Measurements from ENCODE around the gene GPC1. TPM values are rescaled to one million over a fixed set of nuclear protein-coding genes. Genes with fewer than 3 reads are reported as not detected.

GPC1 gene
- total RNA-seq, 1 donor from 2014 or later, result 187 TPM

DNA sequence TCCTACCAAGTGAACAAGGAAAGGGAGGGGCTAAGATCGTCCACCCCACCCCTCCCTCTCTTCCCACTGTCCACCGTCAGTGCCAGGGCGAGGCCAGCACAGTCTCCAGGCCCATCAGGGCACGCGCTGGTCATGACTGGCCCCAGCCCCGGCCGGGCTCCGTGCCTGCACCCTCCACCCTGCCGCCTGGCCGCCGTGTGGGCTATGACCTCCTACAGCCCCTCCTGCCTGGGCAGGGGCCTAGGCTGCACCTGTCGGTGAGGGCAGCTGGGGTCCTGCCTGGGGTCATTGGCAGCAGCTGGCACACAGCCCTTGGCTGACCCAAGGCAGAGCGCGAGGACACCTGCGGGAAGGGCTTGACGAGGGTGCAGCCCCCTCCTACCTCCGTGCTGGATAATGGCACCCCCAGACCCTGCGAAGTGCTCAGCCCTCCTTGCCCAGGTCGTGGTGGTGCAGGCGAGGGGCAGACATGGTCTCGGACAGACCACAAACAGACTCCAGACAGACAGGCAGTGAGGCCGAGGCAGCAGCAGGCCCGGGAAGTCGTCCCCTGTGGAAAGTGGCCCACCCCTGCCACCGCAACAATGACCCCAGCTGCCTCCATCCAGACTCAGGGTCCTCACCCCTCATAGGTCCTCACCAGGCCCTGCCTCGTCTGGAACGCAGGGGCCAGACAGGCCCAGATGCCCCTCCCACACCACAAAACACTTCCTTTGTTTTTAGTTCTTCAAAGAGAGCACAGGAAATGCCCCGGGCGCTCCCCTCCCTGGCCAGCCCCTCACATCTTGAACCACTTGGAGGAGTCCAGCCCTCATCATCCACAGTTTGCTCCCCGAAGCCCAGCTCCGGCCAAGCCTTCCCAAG lies 43.1 kb upstream of the GPC1 start:
- H3K27ac ChIP-seq (replicated peaks), result no peak overlapping the region
- H3K4me1 ChIP-seq, result peaks cover 8% of the 10 kb centered on the region
- TF ChIP-seq, protein P1, sequence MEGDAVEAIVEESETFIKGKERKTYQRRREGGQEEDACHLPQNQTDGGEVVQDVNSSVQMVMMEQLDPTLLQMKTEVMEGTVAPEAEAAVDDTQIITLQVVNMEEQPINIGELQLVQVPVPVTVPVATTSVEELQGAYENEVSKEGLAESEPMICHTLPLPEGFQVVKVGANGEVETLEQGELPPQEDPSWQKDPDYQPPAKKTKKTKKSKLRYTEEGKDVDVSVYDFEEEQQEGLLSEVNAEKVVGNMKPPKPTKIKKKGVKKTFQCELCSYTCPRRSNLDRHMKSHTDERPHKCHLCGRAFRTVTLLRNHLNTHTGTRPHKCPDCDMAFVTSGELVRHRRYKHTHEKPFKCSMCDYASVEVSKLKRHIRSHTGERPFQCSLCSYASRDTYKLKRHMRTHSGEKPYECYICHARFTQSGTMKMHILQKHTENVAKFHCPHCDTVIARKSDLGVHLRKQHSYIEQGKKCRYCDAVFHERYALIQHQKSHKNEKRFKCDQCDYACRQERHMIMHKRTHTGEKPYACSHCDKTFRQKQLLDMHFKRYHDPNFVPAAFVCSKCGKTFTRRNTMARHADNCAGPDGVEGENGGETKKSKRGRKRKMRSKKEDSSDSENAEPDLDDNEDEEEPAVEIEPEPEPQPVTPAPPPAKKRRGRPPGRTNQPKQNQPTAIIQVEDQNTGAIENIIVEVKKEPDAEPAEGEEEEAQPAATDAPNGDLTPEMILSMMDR (IDR thresholded peaks at IDR 0.05; ENCODE audit: borderline replicate concordance), result no peak
- DNase-seq, result no peak
- no peaks in the 10 kb centered on the region for H3K36me3 ChIP-seq
- no peak overlapping the region for H3K4me3 ChIP-seq
- intact Hi-C loops (cut with micrococcal nuclease), result no loop called here
- H3K27me3 ChIP-seq (ENCODE audit: low read depth), result no peaks in the 10 kb centered on the region
- no peaks in the 10 kb centered on the region for H3K9me3 ChIP-seq (replicated peaks)

DNA sequence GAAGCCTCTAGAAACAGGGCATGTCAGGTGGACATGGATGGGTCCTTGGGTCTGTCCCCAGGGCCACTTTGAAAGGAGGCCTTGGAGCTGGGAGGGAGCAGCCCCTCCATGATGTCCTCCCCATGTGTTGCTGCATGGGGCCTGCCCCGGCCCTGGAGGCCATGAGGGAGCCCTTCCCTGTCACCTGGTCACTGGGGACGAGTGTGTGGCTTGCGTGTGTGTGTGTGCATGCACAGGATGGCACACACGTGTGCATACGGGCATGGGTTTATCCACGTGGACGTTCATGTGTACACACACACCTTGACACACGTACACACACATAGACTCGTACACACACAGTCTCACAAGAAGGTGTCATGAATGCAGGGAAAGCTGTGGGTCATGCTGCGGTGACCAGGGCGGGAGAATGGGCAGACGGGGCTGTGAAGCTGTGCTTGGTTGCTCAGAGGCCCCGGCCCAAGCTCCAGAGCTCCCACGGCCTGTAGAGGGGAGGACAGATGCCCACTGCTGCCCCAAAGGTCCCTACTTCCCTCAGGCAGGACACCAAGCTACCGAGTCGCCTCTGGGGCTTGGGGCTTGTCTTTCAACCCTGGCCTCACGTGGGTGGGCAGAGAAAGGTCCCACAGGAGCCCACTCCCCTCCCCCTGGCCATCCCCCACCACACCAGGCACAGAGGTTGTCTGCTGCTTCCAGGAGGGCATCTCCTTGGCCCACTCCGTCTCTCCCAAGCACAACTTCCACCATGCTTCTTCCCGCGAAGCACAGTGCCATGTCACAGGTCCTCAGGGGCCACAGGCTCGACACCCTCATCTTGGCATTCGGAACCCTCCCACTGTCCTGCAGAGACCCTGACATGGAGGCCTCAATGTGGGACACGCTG lies 42.3 kb upstream of the GPC1 start:
- H3K4me1 ChIP-seq, result no peaks in the 10 kb centered on the region
- TF ChIP-seq, protein P1 (IDR thresholded peaks at IDR 0.05; ENCODE audit: borderline replicate concordance), result no peak
- intact Hi-C loops (cut with micrococcal nuclease), result no loop called here
- H3K4me3 ChIP-seq, result no peak overlapping the region
- no peaks in the 10 kb centered on the region for H3K9me3 ChIP-seq (replicated peaks)
- DNase-seq, result no peak
- no peak overlapping the region for H3K27ac ChIP-seq (replicated peaks)
- no peaks in the 10 kb centered on the region for H3K27me3 ChIP-seq (ENCODE audit: low read depth)
- H3K36me3 ChIP-seq, result no peaks in the 10 kb centered on the region

DNA sequence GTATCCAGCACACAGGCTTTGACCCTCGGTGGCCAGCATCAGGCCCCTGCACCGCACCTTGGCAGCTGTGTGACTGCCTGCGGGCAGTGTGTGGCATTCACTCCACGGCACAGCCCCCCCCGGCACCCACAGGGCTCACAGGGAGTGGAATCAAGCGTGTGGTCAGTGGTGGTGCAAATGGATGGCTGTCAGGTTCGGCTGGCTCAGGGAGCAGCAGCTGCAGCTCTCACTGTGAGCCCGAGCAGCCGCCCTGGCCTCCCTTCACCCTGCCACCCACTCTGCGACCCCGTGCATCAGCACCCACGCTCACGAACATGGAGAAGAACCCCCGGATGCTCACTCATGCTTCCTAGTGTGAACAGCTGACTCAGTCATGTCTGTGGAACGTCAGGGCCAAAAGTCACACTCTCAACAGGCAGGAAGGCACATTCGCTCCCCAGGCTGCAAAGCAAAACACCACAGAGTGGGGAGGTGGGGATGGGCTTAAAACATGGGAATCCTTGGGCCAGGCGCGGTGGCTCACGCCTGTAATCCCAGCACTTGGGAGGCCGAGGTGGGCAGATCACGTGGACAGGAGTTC lies 41.5 kb upstream of the GPC1 start:
- Histone ChIP-seq H3K27ac (replicated peaks) (no peak overlapping the region), H3K4me1 (no peaks in the 10 kb centered on the region), H3K9me3 (replicated peaks) (no peaks in the 10 kb centered on the region), H3K4me3 (no peak overlapping the region), H3K36me3 (no peaks in the 10 kb centered on the region), H3K27me3 (ENCODE audit: low read depth) (no peaks in the 10 kb centered on the region)
- intact Hi-C loops (cut with micrococcal nuclease), result no loop called here
- DNase-seq, result no peak
- TF ChIP-seq, protein P1 (IDR thresholded peaks at IDR 0.05; ENCODE audit: borderline replicate concordance), result no peak

DNA sequence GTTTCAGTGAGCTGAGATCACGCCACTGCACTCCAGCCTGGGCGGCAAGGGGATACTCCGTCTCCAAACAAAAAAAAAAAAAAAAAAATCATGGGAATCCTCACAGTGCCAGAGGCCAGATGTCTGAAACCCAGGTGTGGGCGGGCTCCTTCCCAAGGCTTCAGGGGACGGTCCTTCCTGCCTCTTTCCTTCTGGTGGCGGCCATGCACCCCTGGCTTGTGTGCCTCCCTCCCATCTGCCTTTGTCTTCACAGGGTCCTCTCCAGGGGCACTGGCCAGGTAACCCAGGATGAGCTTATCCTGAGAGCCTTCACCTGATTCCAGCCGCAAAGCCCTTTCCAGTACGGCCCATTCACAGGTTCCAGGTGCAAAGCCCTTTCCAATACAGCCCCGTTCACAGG lies 40.9 kb upstream of the GPC1 start:
- Histone ChIP-seq H3K27ac (replicated peaks) (no peak overlapping the region), H3K4me3 (no peak overlapping the region), H3K36me3 (no peaks in the 10 kb centered on the region), H3K9me3 (replicated peaks) (no peaks in the 10 kb centered on the region), H3K4me1 (no peaks in the 10 kb centered on the region), H3K27me3 (ENCODE audit: low read depth) (no peaks in the 10 kb centered on the region)
- intact Hi-C loops (cut with micrococcal nuclease), result no loop called here
- TF ChIP-seq, protein P1 (IDR thresholded peaks at IDR 0.05; ENCODE audit: borderline replicate concordance), result no peak
- no peak for DNase-seq

DNA sequence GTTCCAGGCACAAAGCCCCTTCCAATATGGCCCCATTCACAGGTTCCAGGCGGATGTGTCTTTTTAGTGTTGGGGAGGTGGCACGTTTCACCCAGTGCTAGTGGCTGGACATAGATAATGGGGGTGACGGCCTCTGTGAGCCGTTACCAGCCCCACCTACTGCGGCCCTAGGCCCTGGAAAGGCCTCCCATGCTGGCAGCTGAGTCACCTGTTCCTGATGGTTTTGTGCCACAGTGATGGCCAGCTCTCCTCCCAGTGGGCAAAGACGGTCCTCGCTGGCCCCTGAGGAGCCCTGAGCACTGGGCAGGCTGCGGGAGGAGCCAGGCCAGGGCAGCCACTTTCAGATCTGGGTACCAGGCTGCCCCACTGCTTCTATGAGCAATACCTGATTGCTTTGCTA lies 40.0 kb upstream of the GPC1 start:
- intact Hi-C loops (cut with micrococcal nuclease), result no loop called here
- no peaks in the 10 kb centered on the region for H3K4me1 ChIP-seq
- no peak overlapping the region for H3K4me3 ChIP-seq
- no peaks in the 10 kb centered on the region for H3K9me3 ChIP-seq (replicated peaks)
- H3K27me3 ChIP-seq (ENCODE audit: low read depth), result peaks cover 4% of the 10 kb centered on the region
- TF ChIP-seq, protein P1 (IDR thresholded peaks at IDR 0.05; ENCODE audit: borderline replicate concordance), result no peak
- no peak overlapping the region for H3K27ac ChIP-seq (replicated peaks)
- no peaks in the 10 kb centered on the region for H3K36me3 ChIP-seq
- DNase-seq, result no peak

All from left ventricle myocardium inferior (tissue), 1 donor.